PFSK-1 (cell line): ENCODE results near the gene MOB1A.

Experiments used
- POLR2AphosphoS5 ChIP-seq: IDR thresholded peaks from 2 replicates; pipeline ENCODE4 v1.6.1; 2012; ENCODE audit warnings: low read depth, mild to moderate bottlenecking, control low read depth, low read length, moderate library complexity
- TAF1 ChIP-seq: IDR thresholded peaks from 2 replicates; pipeline ENCODE4 v1.6.1; 2012; ENCODE audit warnings: low read length, control low read depth, borderline replicate concordance; ENCODE audit not compliant: insufficient read depth

DNA sequence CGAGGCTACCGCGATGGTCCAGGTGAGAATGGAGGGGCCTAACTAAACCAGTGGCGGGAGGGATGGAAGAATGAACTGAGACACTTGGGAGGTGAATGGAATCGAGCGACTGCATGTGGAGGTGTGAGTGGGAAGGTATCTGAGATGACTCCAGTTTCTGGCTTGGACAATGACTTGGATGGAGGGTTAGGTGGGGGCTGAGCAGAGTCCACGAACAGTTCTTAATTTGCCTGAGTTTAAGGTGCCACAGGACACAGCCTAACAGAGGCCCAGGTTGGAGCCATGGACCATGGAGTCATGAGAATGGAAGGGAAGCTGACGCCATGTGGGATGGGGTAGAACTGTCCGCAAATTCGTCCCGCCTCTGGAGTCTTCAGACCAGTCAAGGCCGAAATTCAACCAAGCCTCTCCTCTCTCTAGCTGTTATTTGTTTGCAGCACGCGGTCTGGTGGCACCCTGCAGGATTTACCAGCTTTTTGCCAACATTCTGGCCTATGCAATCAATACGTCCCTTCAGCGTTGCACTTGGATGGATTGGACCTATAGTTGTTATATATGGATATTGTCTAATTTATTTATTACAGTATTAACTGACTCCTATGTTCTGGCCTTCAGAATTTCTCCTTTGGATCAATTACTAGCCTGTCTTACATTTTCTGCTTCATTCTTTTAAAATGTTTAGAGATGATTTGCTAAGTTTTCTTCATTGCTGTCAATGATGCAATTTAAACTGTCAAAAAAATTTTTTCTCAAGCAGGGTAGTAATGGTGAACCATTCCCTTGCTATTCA lies 30.0 kb downstream of the MOB1A start:
- TF ChIP-seq POLR2AphosphoS5, result no peak; the same call in 1 of the 2 replicates
- TF ChIP-seq TAF1, result no peak
